PC-3 (cell line): ENCODE data around the gene UNC45B. TPM values are rescaled to one million over a fixed set of nuclear protein-coding genes. Genes with fewer than 3 reads are reported as not detected.
"Not testable (repeated sequence)": the region's sequence is repeated elsewhere in the genome, so short reads cannot be mapped to it uniquely, and the experiment has no call there.

Source experiments
- ATAC-seq: fragments of 200-7000 bp; cut with Tn5 transposase; 2 replicates; pipeline ENCODE4 v1.9.1; 2020; ENCODE audit warnings: mild to moderate bottlenecking, moderate library complexity
- BruUV-seq: library from RNA; stranded (reverse); fragments of 400-500 nt; replicated peaks from 2 replicates; lab custom pipeline; 2021; lab: Mats Ljungman, UMichigan
- CTCF ChIA-PET: fragments of 300-600 bp; sonication (Branson Sonifier 250); formaldehyde crosslinking; loops from one replicate; lab custom pipeline; 2022; ENCODE audit warnings: antibody characterized with exemption; lab: Charles Lee
- POLR2A ChIA-PET: fragments of 300-600 bp; sonication (Branson Sonifier 250); formaldehyde crosslinking; loops from one replicate; lab custom pipeline; 2022; ENCODE audit warnings: antibody characterized with exemption; ENCODE audit not compliant: unreplicated experiment; lab: Charles Lee
- DNase-seq: peaks from one replicate; pipeline ENCODE4 v3.0.0-alpha.2; 2015
- H2AFZ ChIP-seq: fragments of 300-600 bp; sonication (generic); 2 replicates; pipeline ENCODE4 v1.6.0; 2016; ENCODE audit warnings: antibody characterized with exemption, low read length
- H3F3A ChIP-seq: fragments of 300-600 bp; sonication (generic); one replicate; pipeline ENCODE4 v1.6.0; 2017; ENCODE audit warnings: antibody characterized with exemption, low read length, control low read depth, mild to moderate bottlenecking; ENCODE audit not compliant: unreplicated experiment
- H3K27ac ChIP-seq: fragments of 300-600 bp; sonication (generic); 2 replicates; pipeline ENCODE4 v1.5.1; 2016; ENCODE audit warnings: mild to moderate bottlenecking, low read length
- H3K27me3 ChIP-seq: fragments of 300-600 bp; sonication (generic); 2 replicates; pipeline ENCODE4 v1.6.1; 2016; ENCODE audit warnings: low read length, mixed read lengths
- H3K36me3 ChIP-seq: fragments of 300-600 bp; sonication (generic); 2 replicates; pipeline ENCODE4 v1.6.1; 2016; ENCODE audit warnings: low read depth, mixed run types, low read length, mixed read lengths
- H3K4me1 ChIP-seq: fragments of 300-600 bp; sonication (generic); 2 replicates; pipeline ENCODE4 v1.5.1; 2016; ENCODE audit warnings: low read length; ENCODE audit not compliant: insufficient read depth
- H3K4me2 ChIP-seq: fragments of 300-600 bp; sonication (generic); 2 replicates; pipeline ENCODE4 v1.6.0; 2016; ENCODE audit warnings: low read length
- H3K4me3 ChIP-seq: fragments of 300-600 bp; sonication (generic); 2 replicates; pipeline ENCODE4 v1.5.1; 2016; ENCODE audit warnings: mild to moderate bottlenecking, low read length, mixed read lengths
- H3K79me2 ChIP-seq: fragments of 300-600 bp; sonication (generic); 2 replicates; pipeline ENCODE4 v1.6.1; 2017; ENCODE audit warnings: low read length, mixed read lengths
- H3K9ac ChIP-seq: fragments of 300-600 bp; sonication (generic); 2 replicates; pipeline ENCODE4 v1.6.0; 2016; ENCODE audit warnings: mild to moderate bottlenecking, low read length
- H3K9me2 ChIP-seq: fragments of 300-600 bp; sonication (generic); replicated peaks from 2 replicates; pipeline ENCODE4 v1.6.1; 2016; ENCODE audit warnings: mixed run types, low read length, mixed read lengths
- H3K9me3 ChIP-seq: fragments of 300-600 bp; sonication (generic); 2 replicates; pipeline ENCODE4 v1.6.1; 2016; ENCODE audit warnings: low read length, mixed read lengths
- H4K20me1 ChIP-seq: fragments of 300-600 bp; sonication (generic); 2 replicates; pipeline ENCODE4 v1.6.1; 2016; ENCODE audit warnings: low read length, mixed read lengths
- CTCF ChIP-seq: fragments of 300-600 bp; sonication (generic); conservative IDR thresholded peaks from 2 replicates; pipeline ENCODE4 v1.5.1; 2017; ENCODE audit warnings: antibody characterized with exemption, low read depth, mild to moderate bottlenecking, low read length
- EZH2 ChIP-seq: fragments of 300-600 bp; sonication (generic); IDR thresholded peaks from one replicate; pipeline ENCODE4 v1.6.1; 2017; ENCODE audit warnings: antibody characterized with exemption, mild to moderate bottlenecking, low read length; ENCODE audit not compliant: unreplicated experiment
- EZH2phosphoT487 ChIP-seq: fragments of 300-600 bp; sonication (generic); IDR thresholded peaks from 2 replicates; pipeline ENCODE4 v1.6.1; 2018; ENCODE audit warnings: mild to moderate bottlenecking, antibody characterized with exemption, low read length, borderline replicate concordance
- intact Hi-C: fragments of 100-400 bp; cut with micrococcal nuclease; formaldehyde crosslinking; loops from 2 replicates; pipeline ENCODE4 v1.9.0; 2023
- total RNA-seq: library from RNA; depleted of rRNA; stranded (reverse); fragments of >200 nt; gene quantifications from 2 replicates; pipeline ENCODE4 v1.2.3, GENCODE V29; 2014

UNC45B gene
- total RNA-seq, 1 experiment from 2014 or later: not detected

GRCh38 chr17:35174835-35175334 is 27.3 kb downstream of the UNC45B start:
- BruUV-seq: no TSS peak
- Histone ChIP-seq H3K9me2 (no peaks in the 10 kb centered on the region), H3F3A (no peaks in the 10 kb centered on the region), H3K9ac (no peak overlapping the region), H3K27me3 (no peaks in the 10 kb centered on the region), H3K36me3 (no peaks in the 10 kb centered on the region), H3K4me1 (peaks cover 5% of the 10 kb centered on the region), H3K4me2 (no peak overlapping the region), H3K9me3 (no peaks in the 10 kb centered on the region), H2AFZ (no peak overlapping the region), H3K27ac (no peak overlapping the region), H3K4me3 (no peak overlapping the region), H3K79me2 (no peaks in the 10 kb centered on the region), H4K20me1 (no peaks in the 10 kb centered on the region)
- POLR2A ChIA-PET: no interaction called here
- ATAC-seq: no peak
- no peak for DNase-seq
- TF ChIP-seq CTCF (no peak), EZH2phosphoT487 (no peak), EZH2 (no peak)
- intact Hi-C loops: loop anchor here (5.0 kb wide), 1 partner anchor 67 kb away; the partner anchor contains the start of gene SLFN5
- CTCF ChIA-PET: no interaction called here

GRCh38 chr17:35175638-35176415 is 28.2 kb downstream of the UNC45B start:
- H3K9ac ChIP-seq: no peak overlapping the region
- H3K27me3 ChIP-seq: no peaks in the 10 kb centered on the region
- H3K4me3 ChIP-seq: no peak overlapping the region
- peaks cover 5% of the 10 kb centered on the region for H3K4me1 ChIP-seq
- TF ChIP-seq EZH2phosphoT487: no peak
- no peak for TF ChIP-seq EZH2
- no peak for TF ChIP-seq CTCF
- no peak overlapping the region for H3K4me2 ChIP-seq
- POLR2A ChIA-PET: no interaction called here
- H3K27ac ChIP-seq: no peak overlapping the region
- no peaks in the 10 kb centered on the region for H3K9me2 ChIP-seq
- H3K9me3 ChIP-seq: no peaks in the 10 kb centered on the region
- ATAC-seq (no peak), DNase-seq (no peak)
- BruUV-seq: no TSS peak
- no peaks in the 10 kb centered on the region for H3F3A ChIP-seq
- no peaks in the 10 kb centered on the region for H4K20me1 ChIP-seq
- no peak overlapping the region for H2AFZ ChIP-seq
- no peaks in the 10 kb centered on the region for H3K36me3 ChIP-seq
- CTCF ChIA-PET: no interaction called here
- no peaks in the 10 kb centered on the region for H3K79me2 ChIP-seq
- intact Hi-C loops: no loop called here

GRCh38 chr17:35176897-35177296 is 29.3 kb downstream of the UNC45B start:
- no peaks in the 10 kb centered on the region for H4K20me1 ChIP-seq
- TF ChIP-seq EZH2phosphoT487: no peak
- H3K9me3 ChIP-seq: no peaks in the 10 kb centered on the region
- H3K27me3 ChIP-seq: no peaks in the 10 kb centered on the region
- ATAC-seq (no peak), DNase-seq (no peak)
- CTCF ChIA-PET: no interaction called here
- no peaks in the 10 kb centered on the region for H3K79me2 ChIP-seq
- intact Hi-C loops: no loop called here
- 0 out of 2 replicates have a peak, but pooled peaks cover under 1% of the 10 kb centered on the region for H3K4me1 ChIP-seq
- no peak overlapping the region for H3K4me2 ChIP-seq
- no peak overlapping the region for H3K4me3 ChIP-seq
- no peak overlapping the region for H2AFZ ChIP-seq
- no peaks in the 10 kb centered on the region for H3K9me2 ChIP-seq
- H3K27ac ChIP-seq: no peak overlapping the region
- no peaks in the 10 kb centered on the region for H3K36me3 ChIP-seq
- no peak overlapping the region for H3K9ac ChIP-seq
- POLR2A ChIA-PET: no interaction called here
- no TSS peak for BruUV-seq
- H3F3A ChIP-seq: no peaks in the 10 kb centered on the region

- H3K27ac ChIP-seq, H3K4me3 ChIP-seq, H3K36me3 ChIP-seq, ATAC-seq, CTCF ChIA-PET, DNase-seq, H3K4me1 ChIP-seq, H3K9me3 ChIP-seq, H2AFZ ChIP-seq, H3K27me3 ChIP-seq, BruUV-seq, H3K9ac ChIP-seq, intact Hi-C loops, H4K20me1 ChIP-seq, H3F3A ChIP-seq, POLR2A ChIA-PET, H3K9me2 ChIP-seq, H3K79me2 ChIP-seq, H3K4me2 ChIP-seq: not testable (repeated sequence)
These were observed 31.8 kb downstream of the UNC45B start for GRCh38 chr17:35179379-35179778.
